LNCaP clone FGC (cell line): ENCODE data around the gene SCYGR8.

Source experiments
- DNase-seq: peaks from one replicate; pipeline ENCODE4 v3.0.0-alpha.2; 2011; ENCODE audit warnings: low read depth
- H3K4me3 ChIP-seq: 2 replicates; pipeline ENCODE4 v1.5.1; 2011; ENCODE audit warnings: mild to moderate bottlenecking, low read depth, low read length, control low read depth
- TF ChIP-seq, protein P1 (sequence below): IDR thresholded peaks from 2 replicates; pipeline ENCODE4 v1.5.1; 2012; ENCODE audit warnings: mild to moderate bottlenecking; ENCODE audit not compliant: control insufficient read depth, insufficient read depth; ENCODE audit errors: extremely low read depth

The SCYGR8 gene

DNA sequence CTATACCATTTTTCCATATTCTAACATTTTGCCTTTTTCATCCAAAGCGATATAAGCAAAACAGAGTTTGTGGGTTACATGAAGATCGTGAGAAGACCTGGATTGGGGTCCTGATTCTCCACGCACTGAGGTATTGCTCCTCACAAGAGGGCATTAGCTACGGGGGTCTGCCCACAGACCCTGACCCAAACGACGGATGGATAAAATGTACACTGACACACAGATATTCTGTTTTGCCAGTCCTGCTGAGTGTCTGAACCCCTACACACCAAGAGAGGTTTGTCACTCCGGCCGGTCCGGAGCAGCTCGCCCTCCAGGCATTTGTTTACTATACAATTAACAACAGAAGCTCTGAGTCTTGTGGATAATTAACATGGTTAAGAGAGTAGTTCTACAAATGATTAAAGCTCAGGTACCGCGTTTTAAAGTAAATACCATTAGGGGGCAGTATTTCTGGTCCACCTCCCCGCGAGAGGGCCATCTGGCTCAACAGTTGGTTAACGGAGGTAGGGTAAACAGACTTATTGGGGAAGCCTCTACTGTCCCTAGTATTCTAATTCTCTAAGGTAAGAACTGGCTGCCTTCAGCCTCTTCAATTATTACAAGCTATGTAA, 28.4 kb downstream of the SCYGR8 start:
- TF ChIP-seq, protein P1, sequence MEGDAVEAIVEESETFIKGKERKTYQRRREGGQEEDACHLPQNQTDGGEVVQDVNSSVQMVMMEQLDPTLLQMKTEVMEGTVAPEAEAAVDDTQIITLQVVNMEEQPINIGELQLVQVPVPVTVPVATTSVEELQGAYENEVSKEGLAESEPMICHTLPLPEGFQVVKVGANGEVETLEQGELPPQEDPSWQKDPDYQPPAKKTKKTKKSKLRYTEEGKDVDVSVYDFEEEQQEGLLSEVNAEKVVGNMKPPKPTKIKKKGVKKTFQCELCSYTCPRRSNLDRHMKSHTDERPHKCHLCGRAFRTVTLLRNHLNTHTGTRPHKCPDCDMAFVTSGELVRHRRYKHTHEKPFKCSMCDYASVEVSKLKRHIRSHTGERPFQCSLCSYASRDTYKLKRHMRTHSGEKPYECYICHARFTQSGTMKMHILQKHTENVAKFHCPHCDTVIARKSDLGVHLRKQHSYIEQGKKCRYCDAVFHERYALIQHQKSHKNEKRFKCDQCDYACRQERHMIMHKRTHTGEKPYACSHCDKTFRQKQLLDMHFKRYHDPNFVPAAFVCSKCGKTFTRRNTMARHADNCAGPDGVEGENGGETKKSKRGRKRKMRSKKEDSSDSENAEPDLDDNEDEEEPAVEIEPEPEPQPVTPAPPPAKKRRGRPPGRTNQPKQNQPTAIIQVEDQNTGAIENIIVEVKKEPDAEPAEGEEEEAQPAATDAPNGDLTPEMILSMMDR = no peak; the same call in 1 of the 2 replicates
- DNase-seq = no peak
- H3K4me3 ChIP-seq = no peak overlapping the region

DNA sequence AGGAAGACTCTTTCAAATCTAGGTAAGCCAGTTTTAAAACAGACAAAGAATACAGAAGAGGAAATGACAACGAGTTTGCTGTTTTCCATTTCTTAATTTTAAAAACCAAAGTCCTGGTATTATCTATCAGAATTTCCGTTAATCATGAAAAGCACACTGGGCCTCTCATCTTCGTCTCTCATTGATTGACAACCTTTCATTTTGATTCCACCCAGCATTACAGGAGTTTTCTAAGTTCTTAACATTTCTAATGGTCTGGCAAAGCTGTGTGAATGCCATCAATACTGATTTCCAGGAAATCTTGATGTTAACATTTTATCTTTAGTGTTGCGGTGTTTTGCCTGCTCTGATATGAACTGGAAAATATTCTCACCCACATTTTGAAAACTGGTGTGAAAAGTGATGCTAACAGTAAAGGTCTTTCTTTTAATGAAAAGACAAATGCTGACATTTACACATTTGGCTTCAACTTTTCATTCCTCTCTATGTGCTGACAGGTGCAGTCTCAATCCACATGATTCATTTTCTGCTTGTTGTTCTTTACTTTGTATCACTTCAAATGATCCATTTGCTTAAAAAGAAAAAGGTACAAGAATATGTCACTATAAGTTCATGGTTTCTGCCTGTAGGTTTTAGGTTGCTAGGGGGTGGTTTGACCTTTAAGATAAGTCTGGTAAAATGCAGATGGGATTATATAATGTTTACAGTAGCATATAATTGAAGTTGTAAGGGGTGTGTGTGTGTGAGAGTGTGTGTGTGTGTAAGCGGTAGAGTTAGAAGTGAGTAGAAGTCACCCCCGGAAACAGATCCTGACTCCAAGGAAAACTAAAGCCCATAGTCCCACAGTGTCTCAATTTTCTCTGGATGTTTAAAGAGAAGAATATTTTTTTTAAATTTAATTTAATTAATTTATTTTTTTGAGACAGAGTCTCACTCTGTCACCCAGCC, 29.5 kb downstream of the SCYGR8 start:
- H3K4me3 ChIP-seq = no peak overlapping the region
- TF ChIP-seq, protein P1 = no peak
- DNase-seq = no peak

DNA sequence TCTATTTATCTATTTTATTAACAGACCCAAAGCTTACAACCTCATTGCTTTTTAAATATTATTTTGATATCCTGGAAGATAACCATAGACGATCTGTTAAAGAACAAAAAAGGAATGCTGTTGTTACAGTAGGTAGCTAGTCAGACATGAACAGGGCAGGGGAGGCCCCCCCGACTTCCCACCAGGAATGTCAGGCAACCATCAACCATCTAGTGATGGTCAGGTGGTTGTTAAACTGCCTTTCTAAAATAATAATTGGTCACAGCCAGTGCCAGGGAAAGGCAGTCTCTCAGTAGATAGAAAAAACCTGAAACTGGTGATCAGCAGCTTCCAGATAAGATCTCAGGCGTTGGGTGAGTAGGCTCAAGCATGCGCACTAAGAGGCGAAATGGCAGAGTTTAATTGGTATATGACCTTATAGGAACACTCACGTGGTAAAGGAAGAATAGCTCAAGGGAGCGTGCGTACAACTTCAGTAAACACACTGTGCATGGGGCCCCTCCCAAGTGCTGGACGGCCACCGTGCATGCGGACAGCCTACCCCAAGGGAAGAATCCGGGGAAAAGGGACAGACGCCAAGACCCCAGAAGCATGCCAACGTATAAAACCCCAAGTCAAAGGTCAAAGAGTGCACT, 35.4 kb downstream of the SCYGR8 start:
- DNase-seq = no peak
- H3K4me3 ChIP-seq = no peak overlapping the region
- TF ChIP-seq, protein P1 = no peak

DNA sequence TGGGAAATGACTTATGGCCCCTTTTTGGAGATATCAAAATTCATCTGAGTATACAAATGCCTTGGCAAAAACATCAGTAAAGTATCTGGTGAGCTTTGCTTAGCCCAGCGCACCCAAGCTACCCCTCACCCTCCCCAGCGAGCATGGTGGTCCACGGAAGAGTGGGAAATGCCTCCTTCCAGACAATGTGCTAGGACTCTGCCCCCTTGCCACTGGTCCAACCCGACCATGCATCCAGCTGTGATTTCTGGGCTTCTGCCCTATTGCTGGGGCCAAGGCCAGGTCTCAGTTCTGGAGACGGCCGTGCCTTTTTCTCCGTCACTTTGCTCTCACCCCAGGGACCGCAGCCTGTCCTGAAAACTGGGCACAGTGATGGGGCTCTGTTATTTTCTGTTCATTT, 36.1 kb downstream of the SCYGR8 start:
- TF ChIP-seq, protein P1 = no peak
- H3K4me3 ChIP-seq = no peak overlapping the region
- no peak for DNase-seq

DNA sequence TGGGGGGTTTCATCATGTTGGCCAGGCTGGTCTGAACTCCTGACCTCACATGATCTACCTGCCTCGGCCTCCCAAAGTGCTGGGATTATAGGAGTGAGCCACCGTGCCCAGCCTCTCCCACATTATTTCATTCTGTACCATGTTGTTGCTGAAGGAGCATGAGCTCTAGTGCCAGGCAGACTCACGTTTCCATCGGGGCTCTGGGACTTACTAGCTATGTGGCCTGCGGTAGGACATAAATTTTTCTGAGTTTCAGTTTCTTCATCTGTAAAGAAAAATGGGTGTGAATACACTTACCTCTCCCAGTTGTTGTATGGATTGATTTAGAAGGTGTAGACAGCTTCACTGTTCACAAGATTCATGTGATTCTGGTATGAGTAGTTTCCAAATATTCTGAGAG, 37.1 kb downstream of the SCYGR8 start:
- no peak overlapping the region for H3K4me3 ChIP-seq

DNA sequence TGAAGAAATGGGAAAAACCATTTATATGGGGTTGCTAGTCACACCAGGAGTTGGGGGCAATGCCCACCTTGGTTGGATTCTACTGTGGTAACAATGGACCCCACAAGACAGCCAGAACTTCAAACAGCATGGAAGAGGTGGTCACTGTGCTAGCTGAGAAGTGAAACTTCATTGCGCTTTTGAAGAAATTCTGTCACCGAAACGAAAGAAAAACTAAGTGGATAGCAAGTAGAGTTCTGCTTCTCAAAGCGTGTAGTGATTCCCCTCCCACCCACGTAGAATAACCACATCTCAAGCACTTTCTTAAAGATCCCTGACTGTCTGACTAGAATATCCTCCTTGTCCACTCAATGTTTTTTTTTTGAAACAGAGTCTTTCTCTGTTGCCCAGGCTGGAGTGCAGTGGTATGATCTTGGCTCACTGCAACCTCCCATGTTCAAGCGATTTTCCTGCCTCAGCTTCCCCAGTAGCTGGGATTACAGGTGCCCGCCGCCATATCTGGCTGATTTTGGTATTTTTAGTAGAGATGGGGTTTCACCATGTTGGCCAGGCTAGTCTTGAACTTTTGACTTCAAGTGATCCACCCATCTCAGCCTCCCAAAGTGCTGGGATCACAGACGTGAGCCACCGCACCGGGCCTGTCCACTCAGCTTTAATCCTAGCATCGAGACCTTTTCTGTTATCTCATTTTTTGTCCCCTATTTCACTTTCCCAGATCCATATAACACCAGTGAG, 37.9 kb downstream of the SCYGR8 start:
- no peak overlapping the region for H3K4me3 ChIP-seq
- DNase-seq = no peak
- TF ChIP-seq, protein P1 = no peak

More for the DNA sequence above, 37.1 kb downstream of the SCYGR8 start:
- TF ChIP-seq, protein P1 = no peak
- no peak for DNase-seq
